HCT116 (cell line): Measurements from ENCODE around the gene TOP1. TPM values are rescaled to one million over a fixed set of nuclear protein-coding genes. Genes with fewer than 3 reads are reported as not detected.

Experiments used
- ATAC-seq: fragments of 200-7000 bp; cut with Tn5 transposase; 2 replicates; pipeline ENCODE4 v1.9.1; 2020; ENCODE audit warnings: mild to moderate bottlenecking, moderate library complexity
- BruUV-seq: library from RNA; stranded (reverse); fragments of 400-500 nt; replicated peaks from 2 replicates; lab custom pipeline; 2021; lab: Mats Ljungman, UMichigan
- CTCF ChIA-PET: fragments of 300-600 bp; sonication (Branson Sonifier 250); formaldehyde crosslinking; loops from one replicate; lab custom pipeline; 2021; ENCODE audit warnings: antibody characterized with exemption; lab: Charles Lee
- POLR2A ChIA-PET: fragments of 300-600, 350-600 bp; sonication (Branson Sonifier 250); formaldehyde crosslinking; loops from one replicate; lab custom pipeline; 2021; ENCODE audit warnings: antibody characterized with exemption; lab: Charles Lee
- RAD21 ChIA-PET, 2 experiments: fragments of 300-600 bp; sonication (Branson Sonifier 250); formaldehyde crosslinking; loops; one replicate each; lab custom pipeline; 2023; ENCODE audit warnings: low total read pairs in 2 of 2; ENCODE audit not compliant: uncharacterized antibody in 2 of 2, unreplicated experiment in 2 of 2, low non-redundant PET in 1 of 2; lab: Charles Lee
- DNase-seq: peaks from one replicate; pipeline ENCODE4 v3.0.0-alpha.2; 2010; ENCODE audit warnings: low read depth, low spot score
- H2AFZ ChIP-seq: fragments of 200-600 bp; shearing (Covaris generic), sonication (generic); 2 replicates; pipeline ENCODE4 v1.6.1; 2017; ENCODE audit warnings: low read depth, mixed run types, mixed read lengths, antibody characterized with exemption, low read length; ENCODE audit not compliant: poor library complexity, severe bottlenecking
- H3K27ac ChIP-seq: 2 replicates; pipeline ENCODE4 v1.5.1; 2012; ENCODE audit warnings: low read depth, low read length
- H3K27me3 ChIP-seq: fragments of 200-600 bp; sonication (generic); 2 replicates; pipeline ENCODE4 v1.6.1; 2016; ENCODE audit warnings: mixed run types, low read length, mixed read lengths; ENCODE audit not compliant: insufficient read depth
- H3K36me3 ChIP-seq, 2 experiments: fragments of 200-500 bp in 1 of 2; fragments of 200-600 bp in 1 of 2; sonication (Bioruptor generic) in 1 of 2; sonication (generic) in 1 of 2; 2 replicates each; pipeline versions ENCODE4 v1.5.1 to v1.6.1; 2014 to 2016; ENCODE audit warnings: low read length in 2 of 2, inconsistent platforms in 1 of 2, mixed read lengths in 1 of 2, mixed run types in 1 of 2; ENCODE audit not compliant: insufficient read depth in 2 of 2, control insufficient read depth in 1 of 2
- H3K4me1 ChIP-seq, 2 experiments: fragments of 200-600 bp in 1 of 2; sonication (generic) in 1 of 2; 2 replicates each; pipeline versions ENCODE4 v1.5.1 to v1.6.1; 2012 to 2017; ENCODE audit warnings: low read length in 2 of 2, inconsistent platforms in 1 of 2, mild to moderate bottlenecking in 1 of 2, mixed read lengths in 1 of 2, mixed run types in 1 of 2, moderate library complexity in 1 of 2; ENCODE audit not compliant: insufficient read depth in 2 of 2, control insufficient read depth in 1 of 2
- H3K4me2 ChIP-seq: fragments of 200-600 bp; sonication (generic); 2 replicates; pipeline ENCODE4 v1.6.1; 2017; ENCODE audit warnings: mixed run types, low read length, mixed read lengths
- H3K4me3 ChIP-seq, 2 experiments: fragments of 200-600 bp in 1 of 2; sonication (generic) in 1 of 2; replicated peaks in 1 of 2; 2 replicates each; pipeline ENCODE4 v1.5.1; 2011 to 2016; ENCODE audit warnings: low read length in 2 of 2, control low read depth in 1 of 2, low read depth in 1 of 2, mild to moderate bottlenecking in 1 of 2, mixed read lengths in 1 of 2, mixed run types in 1 of 2
- H3K79me2 ChIP-seq: fragments of 200-600 bp; sonication (generic); 2 replicates; pipeline ENCODE4 v1.6.1; 2017; ENCODE audit warnings: mild to moderate bottlenecking, mixed run types, low read length, moderate library complexity, mixed read lengths; ENCODE audit not compliant: insufficient read depth
- H3K9ac ChIP-seq: fragments of 200-600 bp; sonication (generic); 2 replicates; pipeline ENCODE4 v1.6.1; 2016; ENCODE audit warnings: low read length, mixed read lengths
- H3K9me2 ChIP-seq: fragments of 200-600 bp; sonication (generic), shearing (Covaris generic); 2 replicates; pipeline ENCODE4 v1.6.1; 2017; ENCODE audit warnings: mixed run types, mild to moderate bottlenecking, moderate library complexity; ENCODE audit not compliant: insufficient read depth
- H3K9me3 ChIP-seq, 2 experiments: fragments of 200-500 bp in 1 of 2; fragments of 200-600 bp in 1 of 2; sonication (Bioruptor generic) in 1 of 2; sonication (generic) in 1 of 2; 2 replicates each; pipeline ENCODE4 v1.6.1; 2014 to 2017; ENCODE audit warnings: low read length in 2 of 2, mixed read lengths in 2 of 2, inconsistent platforms in 1 of 2, low read depth in 1 of 2, mild to moderate bottlenecking in 1 of 2, mixed run types in 1 of 2, moderate library complexity in 1 of 2; ENCODE audit not compliant: control insufficient read depth in 1 of 2, insufficient read depth in 1 of 2
- H4K20me1 ChIP-seq: fragments of 200-600 bp; sonication (generic), shearing (Covaris generic); 2 replicates; pipeline ENCODE4 v1.6.1; 2017; ENCODE audit warnings: mixed run types, mild to moderate bottlenecking, moderate library complexity; ENCODE audit not compliant: insufficient read depth
- CBX3 ChIP-seq: IDR thresholded peaks from 2 replicates; pipeline ENCODE4 v1.6.1; 2012; ENCODE audit warnings: low read depth
- CEBPB ChIP-seq: IDR thresholded peaks from 2 replicates; pipeline ENCODE4 v1.6.1; 2012; ENCODE audit warnings: low read depth
- EZH2 ChIP-seq: fragments of 200-600 bp; sonication (generic); IDR thresholded peaks from 2 replicates; pipeline ENCODE4 v1.6.1; 2017; ENCODE audit warnings: antibody characterized with exemption, mixed run types
- FOSL1 ChIP-seq: IDR thresholded peaks from 2 replicates; pipeline ENCODE4 v1.6.1; 2012; ENCODE audit warnings: low read depth
- POLR2A ChIP-seq: IDR thresholded peaks from 2 replicates; pipeline ENCODE4 v1.7.0; 2011; ENCODE audit warnings: borderline replicate concordance; ENCODE audit not compliant: insufficient read depth, insufficient read length; ENCODE audit errors: extremely low read depth
- RAD21 ChIP-seq: IDR thresholded peaks from 2 replicates; pipeline ENCODE4 v1.6.1; 2012; ENCODE audit warnings: low read depth, mild to moderate bottlenecking
- SIN3A ChIP-seq: IDR thresholded peaks from 2 replicates; pipeline ENCODE4 v1.6.1; 2012; ENCODE audit warnings: low read depth
- SP1 ChIP-seq: IDR thresholded peaks from 2 replicates; pipeline ENCODE4 v1.6.1; 2012; ENCODE audit warnings: low read depth
- TCF7L2 ChIP-seq: IDR thresholded peaks from 2 replicates; pipeline ENCODE4 v1.7.0; 2011; ENCODE audit warnings: borderline replicate concordance, inconsistent platforms; ENCODE audit not compliant: insufficient read depth, insufficient read length; ENCODE audit errors: extremely low read depth
- YY1 ChIP-seq: IDR thresholded peaks from 2 replicates; pipeline ENCODE4 v1.6.1; 2011; ENCODE audit warnings: low read length, low read depth, moderate library complexity, mild to moderate bottlenecking; ENCODE audit not compliant: insufficient replicate concordance; ENCODE audit errors: extremely low read depth
- ZFX ChIP-seq: fragments of 450-650 bp; IDR thresholded peaks from 2 replicates; pipeline ENCODE4 v1.6.1; 2017
- ZNF274 ChIP-seq: fragments of 200-500 bp; sonication (Bioruptor generic); IDR thresholded peaks from 2 replicates; pipeline ENCODE4 v1.6.1; 2014; ENCODE audit warnings: mild to moderate bottlenecking, low read depth, low read length, inconsistent platforms
- intact Hi-C: fragments of 100-400 bp; cut with micrococcal nuclease; formaldehyde crosslinking; loops from 2 replicates; pipeline ENCODE4 v1.10.0; 2022
- total RNA-seq: library from RNA; stranded (reverse); gene quantifications from one replicate; pipeline ENCODE4 v1.2.1, GENCODE V29; 2021; ENCODE audit not compliant: unreplicated experiment
- TF ChIP-seq, protein P1 (sequence below): IDR thresholded peaks from 2 replicates; pipeline ENCODE4 v1.6.1; 2012; ENCODE audit warnings: low read depth
- TF ChIP-seq, protein P2 (sequence below), 3 experiments: fragments of 200-600 bp in 1 of 3; sonication (generic) in 1 of 3; IDR thresholded peaks in 2 of 3; conservative IDR thresholded peaks in 1 of 3; 2 replicates each; pipeline ENCODE4 v1.5.1; 2012 to 2017; ENCODE audit warnings: low read depth in 2 of 3, low read length in 2 of 3, antibody characterized with exemption in 1 of 3, borderline replicate concordance in 1 of 3, control low read depth in 1 of 3, mild to moderate bottlenecking in 1 of 3, mixed read lengths in 1 of 3, mixed run types in 1 of 3, moderate library complexity in 1 of 3; ENCODE audit not compliant: insufficient read depth in 1 of 3

The TOP1 gene
- total RNA-seq, 1 experiment from 2014 or later = 190 TPM

GRCh38 chr20:41027366-41027765 is 1.3 kb upstream of the TOP1 start:
- RAD21 ChIA-PET = interaction anchor here in 1 of 2 experiments (1.5 kb wide), 1 partner anchor 37 kb away, joined by 6 read pairs; no protein-coding TSS in a partner anchor
- no peaks in the 10 kb centered on the region for H3K9me2 ChIP-seq
- H2AFZ ChIP-seq = no peak overlapping the region
- no TSS peak for BruUV-seq
- TF ChIP-seq YY1 (no peak), ZFX (no peak), RAD21 (no peak), TCF7L2 (no peak), SIN3A (no peak), SP1 (no peak), POLR2A (no peak), CEBPB (no peak), CBX3 (no peak), ZNF274 (no peak), EZH2 (no peak), FOSL1 (no peak)
- TF ChIP-seq, protein P1, sequence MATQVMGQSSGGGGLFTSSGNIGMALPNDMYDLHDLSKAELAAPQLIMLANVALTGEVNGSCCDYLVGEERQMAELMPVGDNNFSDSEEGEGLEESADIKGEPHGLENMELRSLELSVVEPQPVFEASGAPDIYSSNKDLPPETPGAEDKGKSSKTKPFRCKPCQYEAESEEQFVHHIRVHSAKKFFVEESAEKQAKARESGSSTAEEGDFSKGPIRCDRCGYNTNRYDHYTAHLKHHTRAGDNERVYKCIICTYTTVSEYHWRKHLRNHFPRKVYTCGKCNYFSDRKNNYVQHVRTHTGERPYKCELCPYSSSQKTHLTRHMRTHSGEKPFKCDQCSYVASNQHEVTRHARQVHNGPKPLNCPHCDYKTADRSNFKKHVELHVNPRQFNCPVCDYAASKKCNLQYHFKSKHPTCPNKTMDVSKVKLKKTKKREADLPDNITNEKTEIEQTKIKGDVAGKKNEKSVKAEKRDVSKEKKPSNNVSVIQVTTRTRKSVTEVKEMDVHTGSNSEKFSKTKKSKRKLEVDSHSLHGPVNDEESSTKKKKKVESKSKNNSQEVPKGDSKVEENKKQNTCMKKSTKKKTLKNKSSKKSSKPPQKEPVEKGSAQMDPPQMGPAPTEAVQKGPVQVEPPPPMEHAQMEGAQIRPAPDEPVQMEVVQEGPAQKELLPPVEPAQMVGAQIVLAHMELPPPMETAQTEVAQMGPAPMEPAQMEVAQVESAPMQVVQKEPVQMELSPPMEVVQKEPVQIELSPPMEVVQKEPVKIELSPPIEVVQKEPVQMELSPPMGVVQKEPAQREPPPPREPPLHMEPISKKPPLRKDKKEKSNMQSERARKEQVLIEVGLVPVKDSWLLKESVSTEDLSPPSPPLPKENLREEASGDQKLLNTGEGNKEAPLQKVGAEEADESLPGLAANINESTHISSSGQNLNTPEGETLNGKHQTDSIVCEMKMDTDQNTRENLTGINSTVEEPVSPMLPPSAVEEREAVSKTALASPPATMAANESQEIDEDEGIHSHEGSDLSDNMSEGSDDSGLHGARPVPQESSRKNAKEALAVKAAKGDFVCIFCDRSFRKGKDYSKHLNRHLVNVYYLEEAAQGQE = no peak
- TF ChIP-seq, protein P2, sequence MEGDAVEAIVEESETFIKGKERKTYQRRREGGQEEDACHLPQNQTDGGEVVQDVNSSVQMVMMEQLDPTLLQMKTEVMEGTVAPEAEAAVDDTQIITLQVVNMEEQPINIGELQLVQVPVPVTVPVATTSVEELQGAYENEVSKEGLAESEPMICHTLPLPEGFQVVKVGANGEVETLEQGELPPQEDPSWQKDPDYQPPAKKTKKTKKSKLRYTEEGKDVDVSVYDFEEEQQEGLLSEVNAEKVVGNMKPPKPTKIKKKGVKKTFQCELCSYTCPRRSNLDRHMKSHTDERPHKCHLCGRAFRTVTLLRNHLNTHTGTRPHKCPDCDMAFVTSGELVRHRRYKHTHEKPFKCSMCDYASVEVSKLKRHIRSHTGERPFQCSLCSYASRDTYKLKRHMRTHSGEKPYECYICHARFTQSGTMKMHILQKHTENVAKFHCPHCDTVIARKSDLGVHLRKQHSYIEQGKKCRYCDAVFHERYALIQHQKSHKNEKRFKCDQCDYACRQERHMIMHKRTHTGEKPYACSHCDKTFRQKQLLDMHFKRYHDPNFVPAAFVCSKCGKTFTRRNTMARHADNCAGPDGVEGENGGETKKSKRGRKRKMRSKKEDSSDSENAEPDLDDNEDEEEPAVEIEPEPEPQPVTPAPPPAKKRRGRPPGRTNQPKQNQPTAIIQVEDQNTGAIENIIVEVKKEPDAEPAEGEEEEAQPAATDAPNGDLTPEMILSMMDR (IDR thresholded peaks at IDR 0.05 in 2 of 3, conservative IDR thresholded peaks at IDR 0.05 in 1 of 3; ENCODE audit: borderline replicate concordance in 1 of 3, insufficient read depth in 1 of 3, low read depth in 2 of 3, low read length in 2 of 3) = no peak
- TF ChIP-seq, all 23 proteins: peak for 0
- H3K27ac ChIP-seq = peak overlapping the region; percentile 56; the same call in 1 of the 2 replicates
- peak overlapping the region; percentile 79 to 86 for H3K4me3 ChIP-seq
- peak overlapping the region; percentile 87 for H3K9ac ChIP-seq
- H3K36me3 ChIP-seq = peaks cover 8 to 27% of the 10 kb centered on the region in 2 experiments; a peak in 3 of 4 replicates
- no peaks in the 10 kb centered on the region for H3K9me3 ChIP-seq
- H3K79me2 ChIP-seq = peaks cover 38% of the 10 kb centered on the region
- peaks cover 28 to 36% of the 10 kb centered on the region in 2 experiments for H3K4me1 ChIP-seq
- intact Hi-C loops = no loop called here
- POLR2A ChIA-PET = interaction anchor here (0.5 to 2.1 kb wide), 5 partner anchors 10 to 36 kb away, joined by 3 to 14 read pairs (median 12); no protein-coding TSS in a partner anchor
- no peaks in the 10 kb centered on the region for H3K27me3 ChIP-seq
- H4K20me1 ChIP-seq = peaks cover 13% of the 10 kb centered on the region; the same call in 1 of the 2 replicates
- CTCF ChIA-PET = interaction anchor here (1.1 kb wide), 1 partner anchor 37 kb away, joined by 4 read pairs; no protein-coding TSS in a partner anchor
- DNase-seq (no peak), ATAC-seq (no peak)
- H3K4me2 ChIP-seq = peak overlapping the region; percentile 86
